ENCODE measurements around the gene CEP19.
A peak's percentile ranks its signal among the peaks of the same experiment; 100 is the strongest.

The CEP19 gene

GRCh38 chr3:196736670-196737374 lies 24.8 kb upstream of the CEP19 start:
- Histone ChIP-seq H2BK120ac (ENCODE audit: insufficient read depth, low read length, poor library complexity) (no peak overlapping the region), H3K79me1 (ENCODE audit: low read length) (peaks cover 10% of the 10 kb centered on the region), H3K79me2 (ENCODE audit: control insufficient read depth, insufficient read depth, low read length, poor library complexity) (peaks cover 12% of the 10 kb centered on the region), H3K4ac (ENCODE audit: low read depth, low read length) (no peak overlapping the region), H4K12ac (ENCODE audit: low read depth, low read length) (no peak overlapping the region), H2BK12ac (ENCODE audit: low read length) (no peak overlapping the region), H3K9ac (ENCODE audit: low read length) (no peak overlapping the region), H3K14ac (ENCODE audit: low read length) (no peak overlapping the region), H4K91ac (ENCODE audit: low read depth, low read length) (no peak overlapping the region), H2BK5ac (ENCODE audit: low read depth, low read length, poor library complexity) (no peak overlapping the region), H2AFZ (ENCODE audit: insufficient read depth, low read length, poor library complexity) (no peak overlapping the region), H3K27me3 (ENCODE audit: insufficient read depth, low read length) (no peaks in the 10 kb centered on the region), H3K18ac (ENCODE audit: low read length) (no peak overlapping the region), H3K36me3 (ENCODE audit: control insufficient read depth in 1 of 2, insufficient read depth in 2 of 2, low read length in 2 of 2) (peaks cover 0 to 2% of the 10 kb centered on the region in 2 experiments), H2AK5ac (ENCODE audit: low read length) (no peak overlapping the region), H3K23ac (ENCODE audit: low read length) (no peak overlapping the region), H3K4me2 (ENCODE audit: low read length) (no peak overlapping the region), H3K27ac (ENCODE audit: low read depth, low read length) (no peak overlapping the region), H4K8ac (ENCODE audit: low read depth, low read length) (no peak overlapping the region), H3K4me3 (ENCODE audit: low read depth, low read length) (no peak overlapping the region), H3K4me1 (ENCODE audit: control insufficient read depth in 1 of 2, insufficient read depth in 2 of 2, low read length in 2 of 2) (no peaks in the 10 kb centered on the region), H3K9me3 (ENCODE audit: insufficient read depth, low read depth, low read length) (no peaks in the 10 kb centered on the region)
- peak; percentile 37 to 93 for DNase-seq
- WGBS (ENCODE audit: extremely low coverage, insufficient coverage, insufficient read length), result no CpG with 5 or more reads among the region's 4 CpGs

GRCh38 chr3:196735751-196736150 lies 23.7 kb upstream of the CEP19 start:
- no peak overlapping the region for H4K8ac ChIP-seq (ENCODE audit: low read depth, low read length)
- no peak overlapping the region for H4K12ac ChIP-seq (ENCODE audit: low read depth, low read length)
- H3K14ac ChIP-seq (ENCODE audit: low read length), result no peak overlapping the region
- peaks cover 10% of the 10 kb centered on the region for H3K79me1 ChIP-seq (ENCODE audit: low read length)
- H2BK120ac ChIP-seq (ENCODE audit: insufficient read depth, low read length, poor library complexity), result no peak overlapping the region
- no peak overlapping the region for H3K27ac ChIP-seq (ENCODE audit: low read depth, low read length)
- DNase-seq, result peak; percentile 66 to 91
- H3K27me3 ChIP-seq (ENCODE audit: insufficient read depth, low read length), result no peaks in the 10 kb centered on the region
- H3K4me3 ChIP-seq (ENCODE audit: low read depth, low read length), result no peak overlapping the region
- H4K91ac ChIP-seq (ENCODE audit: low read depth, low read length), result no peak overlapping the region
- H3K4ac ChIP-seq (ENCODE audit: low read depth, low read length), result no peak overlapping the region
- peaks cover 9% of the 10 kb centered on the region for H3K79me2 ChIP-seq (ENCODE audit: control insufficient read depth, insufficient read depth, low read length, poor library complexity)
- H3K4me2 ChIP-seq (ENCODE audit: low read length), result no peak overlapping the region
- no CpG with 5 or more reads among the region's 3 CpGs for WGBS (ENCODE audit: extremely low coverage, insufficient coverage, insufficient read length)
- H3K18ac ChIP-seq (ENCODE audit: low read length), result no peak overlapping the region
- H2BK12ac ChIP-seq (ENCODE audit: low read length), result no peak overlapping the region
- H3K4me1 ChIP-seq (ENCODE audit: control insufficient read depth in 1 of 2, insufficient read depth in 2 of 2, low read length in 2 of 2), result no peaks in the 10 kb centered on the region
- no peak overlapping the region for H2AK5ac ChIP-seq (ENCODE audit: low read length)
- peaks cover 0 to 2% of the 10 kb centered on the region in 2 experiments for H3K36me3 ChIP-seq (ENCODE audit: control insufficient read depth in 1 of 2, insufficient read depth in 2 of 2, low read length in 2 of 2)
- no peak overlapping the region for H2BK5ac ChIP-seq (ENCODE audit: low read depth, low read length, poor library complexity)
- no peak overlapping the region for H3K9ac ChIP-seq (ENCODE audit: low read length)
- no peak overlapping the region for H3K23ac ChIP-seq (ENCODE audit: low read length)
- H2AFZ ChIP-seq (ENCODE audit: insufficient read depth, low read length, poor library complexity), result no peak overlapping the region
- H3K9me3 ChIP-seq (ENCODE audit: insufficient read depth, low read depth, low read length), result no peaks in the 10 kb centered on the region

- Histone ChIP-seq H3K23ac (ENCODE audit: low read length) (no peak overlapping the region), H3K4ac (ENCODE audit: low read depth, low read length) (no peak overlapping the region), H3K4me1 (ENCODE audit: control insufficient read depth in 1 of 2, insufficient read depth in 2 of 2, low read length in 2 of 2) (no peaks in the 10 kb centered on the region), H2AFZ (ENCODE audit: insufficient read depth, low read length, poor library complexity) (no peak overlapping the region), H3K79me1 (ENCODE audit: low read length) (no peaks in the 10 kb centered on the region), H3K18ac (ENCODE audit: low read length) (no peak overlapping the region), H3K9ac (ENCODE audit: low read length) (no peak overlapping the region), H3K79me2 (ENCODE audit: control insufficient read depth, insufficient read depth, low read length, poor library complexity) (no peaks in the 10 kb centered on the region), H3K36me3 (ENCODE audit: control insufficient read depth in 1 of 2, insufficient read depth in 2 of 2, low read length in 2 of 2) (peaks cover 2 to 3% of the 10 kb centered on the region in 2 experiments), H3K27me3 (ENCODE audit: insufficient read depth, low read length) (no peaks in the 10 kb centered on the region), H3K4me2 (ENCODE audit: low read length) (no peak overlapping the region), H2BK120ac (ENCODE audit: insufficient read depth, low read length, poor library complexity) (no peak overlapping the region), H2BK12ac (ENCODE audit: low read length) (no peak overlapping the region), H2AK5ac (ENCODE audit: low read length) (no peak overlapping the region), H3K27ac (ENCODE audit: low read depth, low read length) (no peak overlapping the region), H3K4me3 (ENCODE audit: low read depth, low read length) (no peak overlapping the region), H4K91ac (ENCODE audit: low read depth, low read length) (no peak overlapping the region), H4K12ac (ENCODE audit: low read depth, low read length) (no peak overlapping the region), H4K8ac (ENCODE audit: low read depth, low read length) (no peak overlapping the region), H3K9me3 (ENCODE audit: insufficient read depth, low read depth, low read length) (no peaks in the 10 kb centered on the region), H2BK5ac (ENCODE audit: low read depth, low read length, poor library complexity) (no peak overlapping the region), H3K14ac (ENCODE audit: low read length) (no peak overlapping the region)
- WGBS (ENCODE audit: extremely low coverage, insufficient coverage, insufficient read length), result no CpG with 5 or more reads among the region's 7 CpGs
- DNase-seq, result no peak
Measured at GRCh38 chr3:196726788-196727675, 15.0 kb upstream of the CEP19 start.

GRCh38 chr3:196721097-196721496 lies 9.0 kb upstream of the CEP19 start:
- WGBS (ENCODE audit: extremely low coverage, insufficient coverage, insufficient read length), result no CpG with 5 or more reads among the region's 2 CpGs
- Histone ChIP-seq H3K4me1 (ENCODE audit: control insufficient read depth in 1 of 2, insufficient read depth in 2 of 2, low read length in 2 of 2) (no peaks in the 10 kb centered on the region), H3K36me3 (ENCODE audit: control insufficient read depth in 1 of 2, insufficient read depth in 2 of 2, low read length in 2 of 2) (peaks cover 0 to 2% of the 10 kb centered on the region in 2 experiments), H2BK5ac (ENCODE audit: low read depth, low read length, poor library complexity) (no peak overlapping the region), H3K79me1 (ENCODE audit: low read length) (no peaks in the 10 kb centered on the region), H3K9me3 (ENCODE audit: insufficient read depth, low read depth, low read length) (no peaks in the 10 kb centered on the region), H4K8ac (ENCODE audit: low read depth, low read length) (no peak overlapping the region), H3K9ac (ENCODE audit: low read length) (no peak overlapping the region), H3K4me3 (ENCODE audit: low read depth, low read length) (no peak overlapping the region), H3K14ac (ENCODE audit: low read length) (no peak overlapping the region), H2BK120ac (ENCODE audit: insufficient read depth, low read length, poor library complexity) (no peak overlapping the region), H2BK12ac (ENCODE audit: low read length) (no peak overlapping the region), H3K4me2 (ENCODE audit: low read length) (no peak overlapping the region), H4K12ac (ENCODE audit: low read depth, low read length) (no peak overlapping the region), H2AFZ (ENCODE audit: insufficient read depth, low read length, poor library complexity) (no peak overlapping the region), H3K27me3 (ENCODE audit: insufficient read depth, low read length) (no peaks in the 10 kb centered on the region), H2AK5ac (ENCODE audit: low read length) (no peak overlapping the region), H4K91ac (ENCODE audit: low read depth, low read length) (no peak overlapping the region), H3K27ac (ENCODE audit: low read depth, low read length) (no peak overlapping the region), H3K79me2 (ENCODE audit: control insufficient read depth, insufficient read depth, low read length, poor library complexity) (no peaks in the 10 kb centered on the region), H3K18ac (ENCODE audit: low read length) (no peak overlapping the region), H3K23ac (ENCODE audit: low read length) (no peak overlapping the region), H3K4ac (ENCODE audit: low read depth, low read length) (no peak overlapping the region)
- DNase-seq, result no peak

Measured in trophoblast cell (in vitro differentiated cells and primary cell).